Measurements from ENCODE around the gene C1orf198.

The C1orf198 gene

GRCh38 chr1:230861970-230862595 is 6.2 kb downstream of the C1orf198 start:
- TF ChIP-seq CTCF (conservative IDR thresholded peaks at IDR 0.05; ENCODE audit: control insufficient read depth, insufficient read depth, low read depth, low read length): no peak
- H3K4me3 ChIP-seq (ENCODE audit: control insufficient read depth, low read depth, low read length): no peak overlapping the region
- peak; percentile 86 for DNase-seq (ENCODE audit: low read depth)

DNA sequence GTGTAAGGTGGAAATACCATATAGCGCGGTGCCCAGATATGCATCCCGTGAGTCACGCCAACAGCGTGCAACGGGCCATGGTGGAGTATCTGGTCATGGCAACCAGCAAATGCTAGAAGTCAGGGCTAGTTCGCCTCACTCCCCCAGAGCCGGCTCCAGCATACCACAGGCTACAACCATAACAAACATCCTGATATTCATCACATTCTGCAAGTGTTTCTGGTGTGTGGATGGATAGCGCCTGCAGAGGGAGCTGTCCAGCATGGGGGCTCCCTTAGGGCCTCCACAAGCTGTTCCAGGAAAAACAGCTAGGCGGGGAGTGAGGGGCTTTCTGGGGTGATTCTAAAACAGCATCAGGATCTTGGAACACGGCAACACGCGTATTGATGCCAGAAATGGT is 6.8 kb downstream of the C1orf198 start:
- no peak for DNase-seq (ENCODE audit: low read depth)
- peak; percentile 11 for TF ChIP-seq CTCF (conservative IDR thresholded peaks at IDR 0.05; ENCODE audit: control insufficient read depth, insufficient read depth, low read depth, low read length)
- no peak overlapping the region for H3K4me3 ChIP-seq (ENCODE audit: control insufficient read depth, low read depth, low read length)

- DNase-seq (ENCODE audit: low read depth): no peak
- no peak overlapping the region for H3K4me3 ChIP-seq (ENCODE audit: control insufficient read depth, low read depth, low read length)
- TF ChIP-seq CTCF (conservative IDR thresholded peaks at IDR 0.05; ENCODE audit: control insufficient read depth, insufficient read depth, low read depth, low read length): no peak
Measured at GRCh38 chr1:230860617-230861384, 7.5 kb downstream of the C1orf198 start.

- peak; percentile 59 for DNase-seq (ENCODE audit: low read depth)
- no peak for TF ChIP-seq CTCF (conservative IDR thresholded peaks at IDR 0.05; ENCODE audit: control insufficient read depth, insufficient read depth, low read depth, low read length)
- H3K4me3 ChIP-seq (ENCODE audit: control insufficient read depth, low read depth, low read length): no peak overlapping the region
Measured at GRCh38 chr1:230858918-230859729, 9.2 kb downstream of the C1orf198 start.

GRCh38 chr1:230858236-230858820 is 10.0 kb downstream of the C1orf198 start:
- DNase-seq (ENCODE audit: low read depth): no peak
- no peak overlapping the region for H3K4me3 ChIP-seq (ENCODE audit: control insufficient read depth, low read depth, low read length)
- TF ChIP-seq CTCF (conservative IDR thresholded peaks at IDR 0.05; ENCODE audit: control insufficient read depth, insufficient read depth, low read depth, low read length): no peak

GRCh38 chr1:230857822-230858221 is 10.5 kb downstream of the C1orf198 start:
- TF ChIP-seq CTCF (conservative IDR thresholded peaks at IDR 0.05; ENCODE audit: control insufficient read depth, insufficient read depth, low read depth, low read length): no peak
- no peak for DNase-seq (ENCODE audit: low read depth)
- H3K4me3 ChIP-seq (ENCODE audit: control insufficient read depth, low read depth, low read length): no peak overlapping the region
